Body of pancreas (tissue), 4 donors: ENCODE data around the gene GPR31. TPM values are rescaled to one million over a fixed set of nuclear protein-coding genes. Genes with fewer than 3 reads are reported as not detected.

ENCODE experiments used
- ATAC-seq: fragments of 150-250 bp; one replicate; pipeline ENCODE4 v1.9.1; 2016
- DNase-seq, 4 donors: peaks; one replicate each; pipeline ENCODE4 v3.0.0-alpha.2; 2019
- H3K27ac ChIP-seq, 4 donors: fragments of 200-600 bp; sonication (generic); 1 replicate in 3 of 4; 2 replicates in 1 of 4; pipeline versions ENCODE4 v1.5.1 to v1.6.1; 2016 to 2019; ENCODE audit warnings: mild to moderate bottlenecking in 1 of 4, mixed read lengths in 1 of 4, moderate library complexity in 1 of 4
- H3K27me3 ChIP-seq, 2 donors: fragments of 200-600 bp; sonication (generic); one replicate each; pipeline ENCODE4 v1.6.0; 2016; ENCODE audit warnings: mild to moderate bottlenecking in 1 of 2
- H3K36me3 ChIP-seq, 2 donors: fragments of 200-600 bp; sonication (generic); replicated peaks in 1 of 2; 2 replicates each; pipeline ENCODE4 v1.5.1; 2016; ENCODE audit warnings: low read depth in 2 of 2; ENCODE audit not compliant: insufficient read depth in 1 of 2
- H3K4me1 ChIP-seq: fragments of 200-600 bp; sonication (generic); one replicate; pipeline ENCODE4 v1.6.0; 2016
- H3K4me3 ChIP-seq, 2 donors: fragments of 200-600 bp; sonication (generic); 1 replicate in 1 of 2; 2 replicates in 1 of 2; pipeline ENCODE4 v1.5.1; 2016 to 2019
- H3K9me3 ChIP-seq, 3 donors: fragments of 200-600 bp; sonication (generic); 1 replicate in 2 of 3; 2 replicates in 1 of 3; pipeline ENCODE4 v1.5.1; 2016
- CTCF ChIP-seq, 7 experiments: fragments of 450-650 bp in 4 of 7; fragments of 200-600 bp in 3 of 7; sonication (generic) in 3 of 7; IDR thresholded peaks; one replicate each; pipeline ENCODE4 v1.5.1; 2016 to 2019; ENCODE audit warnings: antibody characterized with exemption in 7 of 7
- POLR2A ChIP-seq, 3 donors: fragments of 450-650 bp; IDR thresholded peaks; one replicate each; pipeline ENCODE4 v1.6.1; 2016; ENCODE audit warnings: antibody characterized with exemption in 3 of 3, mild to moderate bottlenecking in 2 of 3
- WGBS, 2 donors: methylation state at CpG; one replicate each; pipeline ENCODE4 v1.1.5; 2017; 5-methylcytosine and 5-hydroxymethylcytosine counted together
- intact Hi-C: fragments of 100-400 bp; cut with DNase I; formaldehyde crosslinking; loops from one replicate; pipeline ENCODE4 v1.15.1; 2023
- total RNA-seq, 2 donors: library from RNA; depleted of rRNA; stranded (reverse); fragments of >200 nt; gene quantifications; one replicate each; pipeline ENCODE4 v1.1.0, GENCODE V29; 2016

The GPR31 gene
- total RNA-seq, 2 donors from 2014 or later = not detected

- H3K27ac ChIP-seq = no peak overlapping the region
- no peaks in the 10 kb centered on the region for H3K27me3 ChIP-seq
- TF ChIP-seq POLR2A (IDR thresholded peaks at IDR 0.05) (no peak), CTCF (IDR thresholded peaks at IDR 0.05) (no peak)
- 43 to 54% methylated on average over 7 to 8 of the region's 8 CpGs for WGBS, 2 donors
- H3K36me3 ChIP-seq = no peaks in the 10 kb centered on the region
- DNase-seq (no peak), ATAC-seq (no peak)
- intact Hi-C loops = no loop called here
- no peak overlapping the region for H3K4me3 ChIP-seq
- H3K9me3 ChIP-seq = no peaks in the 10 kb centered on the region
- H3K4me1 ChIP-seq = no peaks in the 10 kb centered on the region
These were observed 44.6 kb downstream of the GPR31 start for GRCh38 chr6:167113047-167113754.

- ATAC-seq (no peak), DNase-seq (no peak)
- intact Hi-C loops = no loop called here
- Histone ChIP-seq H3K27me3 (no peaks in the 10 kb centered on the region), H3K4me3 (no peak overlapping the region), H3K27ac (no peak overlapping the region), H3K9me3 (no peaks in the 10 kb centered on the region), H3K4me1 (no peaks in the 10 kb centered on the region), H3K36me3 (no peaks in the 10 kb centered on the region)
- 75 to 76% methylated on average over 8 of the region's 8 CpGs for WGBS, 2 donors
- TF ChIP-seq POLR2A (IDR thresholded peaks at IDR 0.05) = no peak
- no peak for TF ChIP-seq CTCF (IDR thresholded peaks at IDR 0.05)
These were observed 45.4 kb downstream of the GPR31 start for GRCh38 chr6:167112421-167112820.

GRCh38 chr6:167111597-167111996, 46.2 kb downstream of the GPR31 start:
- no peak overlapping the region for H3K27ac ChIP-seq
- DNase-seq = no peak
- no peaks in the 10 kb centered on the region for H3K9me3 ChIP-seq
- no peak for ATAC-seq
- H3K4me3 ChIP-seq = no peak overlapping the region
- no peaks in the 10 kb centered on the region for H3K36me3 ChIP-seq
- TF ChIP-seq CTCF (IDR thresholded peaks at IDR 0.05) (no peak), POLR2A (IDR thresholded peaks at IDR 0.05) (no peak)
- WGBS, 2 donors = 44 to 57% methylated on average over 3 of the region's 3 CpGs
- no peaks in the 10 kb centered on the region for H3K4me1 ChIP-seq
- no peaks in the 10 kb centered on the region for H3K27me3 ChIP-seq
- intact Hi-C loops = no loop called here

- DNase-seq = no peak
- intact Hi-C loops = no loop called here
- Histone ChIP-seq H3K36me3 (no peaks in the 10 kb centered on the region), H3K4me1 (no peaks in the 10 kb centered on the region), H3K27me3 (no peaks in the 10 kb centered on the region), H3K27ac (no peak overlapping the region), H3K9me3 (no peaks in the 10 kb centered on the region), H3K4me3 (no peak overlapping the region)
- TF ChIP-seq CTCF (IDR thresholded peaks at IDR 0.05) = no peak
- TF ChIP-seq POLR2A (IDR thresholded peaks at IDR 0.05) = no peak
- ATAC-seq = no peak
- 55 to 70% methylated on average over 6 of the region's 6 CpGs for WGBS, 2 donors
These were observed 48.1 kb downstream of the GPR31 start for GRCh38 chr6:167109651-167110050.

GRCh38 chr6:167108278-167108677, 49.5 kb downstream of the GPR31 start:
- no peaks in the 10 kb centered on the region for H3K4me1 ChIP-seq
- no peak overlapping the region for H3K4me3 ChIP-seq
- intact Hi-C loops = no loop called here
- no peaks in the 10 kb centered on the region for H3K27me3 ChIP-seq
- H3K27ac ChIP-seq = no peak overlapping the region
- TF ChIP-seq CTCF (IDR thresholded peaks at IDR 0.05) (no peak), POLR2A (IDR thresholded peaks at IDR 0.05) (no peak)
- H3K36me3 ChIP-seq = no peaks in the 10 kb centered on the region
- DNase-seq (no peak), ATAC-seq (no peak)
- H3K9me3 ChIP-seq = no peaks in the 10 kb centered on the region
- 55 to 61% methylated on average over 5 of the region's 5 CpGs for WGBS, 2 donors
